EL (cell line): Measurements from ENCODE around the gene RPS14.

Experiments used
- DNase-seq: peaks from one replicate; pipeline ENCODE4 v3.0.0-alpha.2; 2016

The RPS14 gene

GRCh38 chr5:150398722-150399523, 50.6 kb downstream of the RPS14 start:
- no peak for DNase-seq

GRCh38 chr5:150397782-150398721, 51.5 kb downstream of the RPS14 start:
- no peak for DNase-seq

- DNase-seq, result peak; percentile 78
Measured at GRCh38 chr5:150397146-150397781, 52.3 kb downstream of the RPS14 start.

GRCh38 chr5:150396267-150396666, 53.3 kb downstream of the RPS14 start:
- DNase-seq, result no peak

GRCh38 chr5:150395688-150395975, 53.9 kb downstream of the RPS14 start:
- no peak for DNase-seq

GRCh38 chr5:150394912-150395687, 54.4 kb downstream of the RPS14 start:
- no peak for DNase-seq

GRCh38 chr5:150394131-150394530, 55.4 kb downstream of the RPS14 start:
- DNase-seq, result peak; percentile 91

GRCh38 chr5:150393096-150393645, 56.4 kb downstream of the RPS14 start:
- DNase-seq, result no peak

GRCh38 chr5:150392680-150393079, 56.9 kb downstream of the RPS14 start:
- DNase-seq, result no peak
